OCI-LY1 (cell line): ENCODE data around the gene KNCN.
A peak's percentile ranks its signal among the peaks of the same experiment; 100 is the strongest.

Experiments used
- H2AFZ ChIP-seq: fragments of 200-600 bp; sonication (generic), shearing (Covaris generic); 2 replicates; pipeline ENCODE4 v1.6.0; 2014; ENCODE audit warnings: antibody characterized with exemption, mild to moderate bottlenecking, low read length
- H3F3A ChIP-seq: fragments of 200-600 bp; sonication (generic), shearing (Covaris generic); 2 replicates; pipeline ENCODE4 v1.6.0; 2014; ENCODE audit warnings: mild to moderate bottlenecking, antibody characterized with exemption, low read length, moderate library complexity; ENCODE audit not compliant: insufficient read depth
- H3K27ac ChIP-seq: fragments of 200-600 bp; sonication (generic); 2 replicates; pipeline ENCODE4 v1.5.1; 2014; ENCODE audit warnings: low read length, mixed run types, mild to moderate bottlenecking, low read depth; ENCODE audit not compliant: poor library complexity, severe bottlenecking
- H3K27me3 ChIP-seq: fragments of 200-600 bp; sonication (generic); 2 replicates; pipeline ENCODE4 v1.6.0; 2014; ENCODE audit warnings: antibody characterized with exemption, mild to moderate bottlenecking, low read length, moderate library complexity; ENCODE audit not compliant: insufficient read depth
- H3K36me3 ChIP-seq: fragments of 200-600 bp; sonication (generic); 2 replicates; pipeline ENCODE4 v1.6.1; 2014; ENCODE audit warnings: mild to moderate bottlenecking, antibody characterized with exemption, low read length, moderate library complexity, mixed read lengths; ENCODE audit not compliant: insufficient read depth
- H3K4me1 ChIP-seq: fragments of 200-600 bp; sonication (generic); 2 replicates; pipeline ENCODE4 v1.5.1; 2014; ENCODE audit warnings: mild to moderate bottlenecking, low read length, moderate library complexity; ENCODE audit not compliant: insufficient read depth, severe bottlenecking
- H3K4me2 ChIP-seq: fragments of 200-600 bp; sonication (generic), shearing (Covaris generic); 2 replicates; pipeline ENCODE4 v1.6.1; 2014; ENCODE audit warnings: low read length
- H3K4me3 ChIP-seq: fragments of 200-600 bp; sonication (generic); 2 replicates; pipeline ENCODE4 v1.5.1; 2014; ENCODE audit warnings: low read length, low read depth, mild to moderate bottlenecking, mixed read lengths; ENCODE audit not compliant: poor library complexity, severe bottlenecking
- H3K79me2 ChIP-seq: fragments of 200-600 bp; shearing (Covaris generic); 2 replicates; pipeline ENCODE4 v1.6.1; 2016; ENCODE audit warnings: mixed run types, low read length, mixed read lengths; ENCODE audit not compliant: insufficient read depth
- H3K9ac ChIP-seq: fragments of 200-600 bp; sonication (generic), shearing (Covaris generic); 2 replicates; pipeline ENCODE4 v1.6.1; 2014; ENCODE audit warnings: mild to moderate bottlenecking, low read length, mixed read lengths
- H3K9me2 ChIP-seq: fragments of 200-600 bp; sonication (generic), shearing (Covaris generic); 2 replicates; pipeline ENCODE4 v1.6.1; 2014; ENCODE audit warnings: low read depth, mild to moderate bottlenecking, low read length, mixed read lengths
- H3K9me3 ChIP-seq: fragments of 200-600 bp; shearing (Covaris generic); 2 replicates; pipeline ENCODE4 v1.6.1; 2014; ENCODE audit warnings: low read length, mixed read lengths
- H4K20me1 ChIP-seq: fragments of 200-600 bp; sonication (generic), shearing (Covaris generic); 2 replicates; pipeline ENCODE4 v1.6.0; 2016; ENCODE audit warnings: mild to moderate bottlenecking, low read length; ENCODE audit not compliant: insufficient read depth
- CTCF ChIP-seq: fragments of 200-600 bp; sonication (generic), shearing (Covaris generic); IDR thresholded peaks from 2 replicates; pipeline ENCODE4 v1.5.1; 2017; ENCODE audit warnings: mild to moderate bottlenecking, antibody characterized with exemption, low read length, moderate library complexity, mixed read lengths
- EZH2 ChIP-seq: fragments of 200-600 bp; sonication (generic), shearing (Covaris generic); IDR thresholded peaks from 2 replicates; pipeline ENCODE4 v1.8.0; 2017; ENCODE audit warnings: borderline replicate concordance, mixed run types, mild to moderate bottlenecking, antibody characterized with exemption, low read length, moderate library complexity, mixed read lengths

Gene KNCN

GRCh38 chr1:46535063-46535462, 16.4 kb downstream of the KNCN start:
- H2AFZ ChIP-seq, result no peak overlapping the region
- H3K9me3 ChIP-seq, result no peaks in the 10 kb centered on the region
- H3K36me3 ChIP-seq, result no peaks in the 10 kb centered on the region; the same call in 1 of the 2 replicates
- no peaks in the 10 kb centered on the region for H3F3A ChIP-seq
- H3K4me1 ChIP-seq, result no peaks in the 10 kb centered on the region
- no peak overlapping the region for H3K9ac ChIP-seq
- no peak overlapping the region for H3K27ac ChIP-seq
- H4K20me1 ChIP-seq, result no peaks in the 10 kb centered on the region
- H3K4me2 ChIP-seq, result no peak overlapping the region
- no peaks in the 10 kb centered on the region for H3K9me2 ChIP-seq
- TF ChIP-seq CTCF, result peak; percentile 56
- no peak for TF ChIP-seq EZH2
- no peak overlapping the region for H3K4me3 ChIP-seq
- peaks cover 7% of the 10 kb centered on the region; the same call in 1 of the 2 replicates for H3K27me3 ChIP-seq
- H3K79me2 ChIP-seq, result no peaks in the 10 kb centered on the region

DNA sequence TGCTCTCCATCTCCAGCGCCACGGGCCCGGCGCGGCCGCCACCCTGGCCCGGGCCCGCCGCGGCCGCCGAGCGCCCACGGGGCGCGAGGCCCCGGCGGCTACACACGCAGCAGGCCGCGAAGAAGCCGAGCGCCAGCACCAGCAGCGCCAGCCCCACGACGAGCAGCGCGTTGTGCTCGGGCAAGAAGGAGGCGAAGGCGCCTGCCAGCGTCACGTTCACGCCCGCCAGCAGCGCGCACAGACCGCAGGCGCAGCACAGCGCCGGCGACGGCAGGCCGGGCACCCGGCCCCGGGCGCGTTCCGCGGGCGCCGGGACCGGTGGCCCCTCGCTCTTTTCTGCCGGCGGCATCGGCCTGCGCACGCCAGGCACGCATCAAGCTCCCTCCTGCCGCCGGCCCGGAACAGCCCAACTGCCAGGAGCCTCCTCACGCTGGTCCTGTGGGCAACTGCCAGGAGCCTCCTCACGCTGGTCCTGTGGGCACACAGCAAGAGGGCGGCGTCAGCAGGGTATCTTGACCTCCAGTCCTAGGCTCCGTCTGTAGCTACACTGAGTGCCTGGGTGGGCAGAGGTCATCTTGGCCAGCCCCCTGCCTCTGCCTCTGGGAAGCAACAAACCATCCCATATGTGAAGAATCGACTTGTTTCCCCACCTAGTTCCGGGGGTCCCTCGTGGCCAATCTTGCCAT, 18.1 kb downstream of the KNCN start:
- no peak overlapping the region for H3K4me3 ChIP-seq
- no peak overlapping the region for H3K4me2 ChIP-seq
- TF ChIP-seq CTCF (no peak), EZH2 (no peak)
- no peak overlapping the region for H2AFZ ChIP-seq
- H4K20me1 ChIP-seq, result no peaks in the 10 kb centered on the region
- peaks cover 7% of the 10 kb centered on the region; the same call in 1 of the 2 replicates for H3K27me3 ChIP-seq
- no peaks in the 10 kb centered on the region; the same call in 1 of the 2 replicates for H3K36me3 ChIP-seq
- H3K9me2 ChIP-seq, result no peaks in the 10 kb centered on the region
- no peaks in the 10 kb centered on the region for H3F3A ChIP-seq
- H3K4me1 ChIP-seq, result no peaks in the 10 kb centered on the region
- no peak overlapping the region for H3K9ac ChIP-seq
- H3K9me3 ChIP-seq, result no peaks in the 10 kb centered on the region
- no peaks in the 10 kb centered on the region for H3K79me2 ChIP-seq
- no peak overlapping the region for H3K27ac ChIP-seq

DNA sequence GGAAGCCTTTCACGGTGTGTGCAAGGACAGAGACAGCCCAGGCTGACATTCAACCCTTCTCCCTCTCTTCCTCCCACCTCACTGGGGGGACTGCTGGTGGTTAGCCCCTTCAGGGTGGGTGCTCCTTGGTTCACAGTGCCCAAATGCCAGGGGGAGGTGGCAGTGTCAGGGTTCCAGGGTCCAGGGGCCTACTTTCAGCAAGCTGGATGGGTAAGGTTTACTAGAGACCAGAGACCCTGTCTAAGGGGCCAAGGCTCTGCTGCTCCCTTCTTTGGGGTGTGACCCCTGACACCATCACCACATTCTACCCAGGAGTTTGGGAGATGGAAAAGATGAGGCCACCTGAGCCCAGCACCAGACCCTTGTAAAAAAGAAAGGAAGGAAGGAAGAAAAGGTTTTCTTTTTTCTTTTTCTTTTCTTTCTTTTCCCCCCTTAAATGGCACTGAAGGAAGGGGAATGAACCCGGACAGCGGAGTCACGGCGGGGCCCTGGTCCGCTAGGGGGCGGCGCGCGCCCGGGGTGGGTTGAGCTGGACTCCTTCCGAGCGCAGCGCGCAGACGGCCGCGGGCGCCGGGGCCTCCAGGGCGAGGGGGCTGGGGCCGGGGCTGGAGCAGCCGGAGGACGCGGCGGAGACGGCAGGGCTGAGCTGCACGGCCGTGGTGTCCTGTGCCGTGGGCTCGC, 18.8 kb downstream of the KNCN start:
- Histone ChIP-seq H4K20me1 (no peaks in the 10 kb centered on the region), H3K9ac (no peak overlapping the region), H3K9me3 (no peaks in the 10 kb centered on the region), H2AFZ (no peak overlapping the region), H3K79me2 (no peaks in the 10 kb centered on the region), H3K4me3 (no peak overlapping the region), H3K4me1 (no peaks in the 10 kb centered on the region), H3K36me3 (no peaks in the 10 kb centered on the region; the same call in 1 of the 2 replicates), H3K27me3 (peaks cover 7% of the 10 kb centered on the region; the same call in 1 of the 2 replicates), H3K27ac (no peak overlapping the region), H3K9me2 (no peaks in the 10 kb centered on the region), H3K4me2 (no peak overlapping the region), H3F3A (no peaks in the 10 kb centered on the region)
- TF ChIP-seq EZH2 (no peak), CTCF (peak; percentile 59)
